ENCODE measurements around the gene HRC. TPM values are rescaled to one million over a fixed set of nuclear protein-coding genes. Genes with fewer than 3 reads are reported as not detected.
"Not testable (repeated sequence)": the region's sequence is repeated elsewhere in the genome, so short reads cannot be mapped to it uniquely, and the experiment has no call there.

The HRC gene
- total RNA-seq, 1 donor from 2014 or later = not detected

DNA sequence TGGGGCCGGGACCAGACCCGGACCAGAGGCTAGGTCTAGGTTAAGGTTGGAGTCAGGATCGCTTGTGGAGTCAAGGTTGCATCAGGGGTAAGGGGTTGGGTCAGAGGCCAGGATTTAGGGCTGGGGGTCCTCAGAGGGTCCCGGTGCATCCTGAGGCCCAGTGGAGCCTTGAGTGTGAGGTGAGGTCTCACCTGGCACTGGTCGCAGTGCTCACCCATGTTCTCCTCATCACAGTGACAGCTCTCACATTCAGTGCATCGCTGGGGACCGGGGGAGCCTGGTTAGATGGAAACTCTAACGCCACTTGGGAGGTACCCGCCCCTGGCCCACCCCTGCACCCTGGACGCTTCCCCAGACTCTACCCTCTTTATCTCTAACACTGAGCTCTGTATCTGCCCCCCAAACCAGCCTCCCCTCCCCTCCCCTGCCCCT is 3.1 kb downstream of the HRC start:
- peaks cover 65% of the 10 kb centered on the region for H3K27me3 Mint-ChIP-seq (ENCODE audit: insufficient read depth)
- intact Hi-C loops (cut with micrococcal nuclease) = no loop called here
- DNase-seq (ENCODE audit: low spot score) = no peak
- no peaks in the 10 kb centered on the region for H3K36me3 Mint-ChIP-seq (ENCODE audit: low read depth)
- no peak overlapping the region for H3K27ac Mint-ChIP-seq
- peaks cover 20% of the 10 kb centered on the region for H3K4me1 Mint-ChIP-seq (ENCODE audit: low read depth)
- H3K4me3 Mint-ChIP-seq = no peak overlapping the region
- H3K9me3 Mint-ChIP-seq = no peaks in the 10 kb centered on the region

DNA sequence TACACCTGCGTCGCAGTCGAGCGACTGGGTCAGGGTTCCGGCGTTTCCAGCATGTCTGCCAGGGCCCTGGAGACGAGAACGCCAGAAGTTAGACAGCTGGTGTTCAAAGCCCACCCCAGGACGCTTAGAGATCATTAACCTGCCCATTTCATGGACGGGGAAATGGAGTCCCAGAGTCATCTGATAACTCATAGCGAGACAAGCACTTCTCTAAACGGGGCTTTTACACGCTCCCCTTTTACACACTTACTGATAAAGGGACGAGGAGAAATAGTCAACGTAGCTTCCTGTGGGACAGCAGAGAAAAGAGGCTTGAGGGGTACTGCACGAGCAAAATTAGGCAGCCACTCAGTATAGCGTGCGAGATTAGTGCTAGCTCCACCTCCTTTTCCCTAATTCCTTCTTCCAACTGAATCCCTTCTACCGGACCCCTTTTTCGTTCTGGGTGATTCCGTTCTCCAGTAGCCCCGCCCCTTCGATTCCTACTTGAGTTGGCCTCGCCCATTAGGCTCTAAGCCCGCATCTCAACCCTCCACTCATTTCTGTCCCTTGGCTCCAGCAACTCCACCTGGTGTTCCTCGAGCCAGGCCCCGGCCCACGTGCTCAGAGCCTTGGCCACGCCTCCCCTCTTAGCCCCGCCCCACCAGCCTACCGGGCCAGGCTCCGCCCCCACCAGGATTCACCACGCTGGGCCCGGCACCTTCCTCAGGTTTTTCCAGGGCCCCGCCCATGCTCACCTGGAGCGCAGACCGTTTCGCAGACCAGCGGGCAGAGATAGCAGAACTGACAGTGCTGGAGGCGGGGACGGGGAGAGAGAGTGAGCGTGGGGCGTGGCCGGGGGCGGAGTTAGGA is 3.7 kb downstream of the HRC start:
- H3K4me3 Mint-ChIP-seq = peak overlapping the region; percentile 75

DNA sequence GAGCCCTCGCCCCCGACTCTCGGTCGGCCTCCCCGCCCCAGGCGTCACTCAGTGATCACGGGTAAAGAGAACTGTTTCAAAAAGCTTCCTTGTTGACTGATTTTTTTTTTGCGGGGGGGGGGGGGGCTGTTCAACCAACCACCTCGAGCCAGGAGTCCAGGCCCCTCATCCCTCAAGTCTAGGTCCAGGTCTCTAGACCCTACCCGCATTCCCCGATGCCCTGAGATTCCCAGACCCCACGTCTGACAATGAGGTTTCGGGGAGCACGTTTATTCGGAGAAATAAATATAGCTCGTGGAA is 4.3 kb downstream of the HRC start:
- DNase-seq (ENCODE audit: low spot score) = no peak
- intact Hi-C loops (cut with micrococcal nuclease) = loop anchor here (2.0 kb wide), 1 partner anchor 32 kb away; the partner anchor contains the start of genes C19orf73 and PPFIA3
- Mint-ChIP-seq H3K4me3 (peak overlapping the region; percentile 75), H3K36me3 (ENCODE audit: low read depth) (no peaks in the 10 kb centered on the region), H3K27ac (no peak overlapping the region), H3K4me1 (ENCODE audit: low read depth) (peaks cover 26% of the 10 kb centered on the region), H3K9me3 (no peaks in the 10 kb centered on the region), H3K27me3 (ENCODE audit: insufficient read depth) (peaks cover 68% of the 10 kb centered on the region)

More for the DNA sequence above, 3.7 kb downstream of the HRC start:
- no peaks in the 10 kb centered on the region for H3K9me3 Mint-ChIP-seq
- no peak for DNase-seq (ENCODE audit: low spot score)
- intact Hi-C loops (cut with micrococcal nuclease) = loop anchor here (2.0 kb wide), 1 partner anchor 33 kb away; the partner anchor contains the start of genes C19orf73 and PPFIA3
- H3K27me3 Mint-ChIP-seq (ENCODE audit: insufficient read depth) = peaks cover 69% of the 10 kb centered on the region
- peaks cover 20% of the 10 kb centered on the region for H3K4me1 Mint-ChIP-seq (ENCODE audit: low read depth)
- no peak overlapping the region for H3K27ac Mint-ChIP-seq
- H3K36me3 Mint-ChIP-seq (ENCODE audit: low read depth) = no peaks in the 10 kb centered on the region

DNA sequence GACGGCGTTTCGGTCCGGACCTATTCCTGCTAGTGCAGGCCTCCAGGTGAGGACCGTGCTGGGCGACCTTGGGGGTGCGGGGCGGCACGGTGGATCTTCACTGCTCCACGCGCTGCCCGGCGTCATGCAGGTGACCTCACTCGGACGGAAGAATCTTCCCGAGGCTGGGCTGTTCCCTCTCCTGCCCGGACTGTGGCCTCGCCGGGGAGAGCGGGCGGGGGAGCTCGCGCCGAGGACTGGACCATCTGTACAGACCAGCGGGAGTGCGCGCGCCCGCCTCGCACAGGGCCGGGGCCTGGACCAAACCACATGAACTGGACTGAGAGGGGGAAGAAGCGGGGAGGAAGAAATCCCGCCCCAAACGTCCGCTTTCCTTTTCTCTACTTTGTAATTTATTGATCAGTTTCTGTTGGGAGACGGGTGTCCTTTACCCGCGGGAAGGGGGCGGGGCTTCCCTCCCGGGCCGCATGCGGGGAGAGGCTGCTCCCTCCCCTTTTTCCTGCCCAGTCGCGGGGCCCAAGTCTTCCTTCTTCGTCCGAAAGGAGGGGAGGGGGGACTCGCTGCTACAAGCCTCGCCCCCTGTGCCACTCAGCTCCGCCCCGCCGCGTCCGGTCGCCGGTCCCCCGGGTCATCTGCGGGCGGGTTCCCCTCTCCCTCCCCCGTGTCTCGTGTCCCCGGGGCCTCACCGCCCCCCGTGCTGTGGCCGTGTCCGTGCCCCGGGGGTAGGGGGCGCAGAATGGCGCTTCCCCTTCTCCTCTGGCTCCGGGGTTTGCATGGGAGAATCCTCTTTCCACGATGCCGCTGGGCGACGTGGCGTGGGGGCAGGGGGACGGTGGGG is 4.9 kb downstream of the HRC start:
- no peaks in the 10 kb centered on the region for H3K36me3 Mint-ChIP-seq (ENCODE audit: low read depth)
- H3K9me3 Mint-ChIP-seq = no peaks in the 10 kb centered on the region
- intact Hi-C loops (cut with micrococcal nuclease) = loop anchor here (2.0 kb wide), 1 partner anchor 32 kb away; the partner anchor contains the start of genes C19orf73 and PPFIA3
- peak; percentile 47 for DNase-seq (ENCODE audit: low spot score)
- peak overlapping the region; percentile 85 for H3K4me3 Mint-ChIP-seq
- H3K27ac Mint-ChIP-seq = peak overlapping the region; percentile 23
- H3K4me1 Mint-ChIP-seq (ENCODE audit: low read depth) = peaks cover 32% of the 10 kb centered on the region
- H3K27me3 Mint-ChIP-seq (ENCODE audit: insufficient read depth) = peaks cover 66% of the 10 kb centered on the region

DNA sequence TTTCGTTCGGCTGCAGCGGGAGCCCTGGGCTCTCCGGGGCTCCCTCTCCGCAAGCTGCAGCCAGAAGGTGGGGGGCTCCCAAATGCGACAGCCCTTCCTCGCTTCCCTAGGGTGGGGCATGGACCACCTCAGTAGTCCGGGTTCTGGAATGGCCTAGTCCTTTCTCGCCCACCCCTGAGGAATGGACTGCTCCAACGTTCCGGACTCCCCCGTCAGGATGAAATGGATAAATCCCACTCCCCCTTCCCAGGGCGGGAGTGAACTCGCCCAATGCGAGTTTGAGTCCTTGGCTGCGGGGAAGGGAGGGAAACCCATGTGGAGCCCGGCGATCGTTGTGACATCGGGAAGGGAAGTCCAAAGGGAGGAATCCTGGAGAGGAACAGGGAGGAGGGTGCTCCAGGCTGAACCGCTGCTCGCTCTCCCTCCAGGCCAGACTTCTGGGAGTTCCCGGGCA is 5.5 kb downstream of the HRC start:
- Mint-ChIP-seq H3K4me1 (ENCODE audit: low read depth) (peaks cover 35% of the 10 kb centered on the region), H3K36me3 (ENCODE audit: low read depth) (no peaks in the 10 kb centered on the region), H3K9me3 (no peaks in the 10 kb centered on the region), H3K27ac (no peak overlapping the region), H3K27me3 (ENCODE audit: insufficient read depth) (peaks cover 62% of the 10 kb centered on the region), H3K4me3 (peak overlapping the region; percentile 85)
- no peak for DNase-seq (ENCODE audit: low spot score)
- intact Hi-C loops (cut with micrococcal nuclease) = loop anchor here (1.0 to 5.0 kb wide), 4 partner anchors 21 to 157 kb away; partner anchors contain the start of genes C19orf73, GYS1, PPFIA3 and RUVBL2

DNA sequence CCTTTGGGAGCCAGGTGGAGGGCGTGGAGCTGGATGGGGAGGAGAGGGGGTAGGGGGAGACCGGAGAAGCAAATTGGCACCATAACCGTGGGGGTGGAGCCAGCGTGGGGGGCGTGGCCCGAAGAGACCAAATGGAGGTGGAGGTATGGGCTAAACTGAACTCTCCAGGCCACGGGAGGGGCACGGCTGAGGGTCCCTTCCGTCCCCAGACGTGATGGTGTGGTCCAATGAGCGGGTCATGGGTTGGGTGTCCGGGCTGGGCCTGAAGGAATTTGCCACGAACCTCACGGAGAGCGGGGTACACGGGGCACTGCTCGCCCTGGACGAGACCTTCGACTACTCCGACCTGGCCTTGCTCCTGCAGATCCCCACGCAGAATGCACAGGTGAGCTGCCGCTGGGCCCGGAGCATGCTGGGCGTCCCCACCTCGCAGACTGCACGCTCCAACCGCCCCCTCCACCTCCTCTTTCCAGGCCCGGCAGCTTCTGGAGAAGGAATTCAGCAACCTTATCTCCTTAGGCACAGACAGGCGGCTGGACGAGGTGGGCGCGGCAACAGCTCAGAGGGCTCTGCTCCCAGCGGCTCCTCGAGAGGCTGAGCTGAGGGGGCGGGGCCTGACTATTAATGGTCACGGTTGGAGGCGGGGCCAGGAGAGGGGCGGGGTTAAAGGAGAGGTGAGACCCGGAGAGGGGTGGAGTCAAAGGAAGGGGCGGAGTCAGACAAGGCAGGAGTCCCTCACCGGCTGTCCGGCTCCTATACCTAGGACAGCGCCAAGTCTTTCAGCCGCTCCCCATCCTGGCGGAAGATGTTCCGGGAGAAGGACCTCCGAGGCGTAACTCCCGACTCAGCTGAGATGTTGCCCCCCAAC is 6.2 kb downstream of the HRC start:
- H3K9me3 Mint-ChIP-seq = no peaks in the 10 kb centered on the region
- intact Hi-C loops (cut with micrococcal nuclease) = loop anchor here (1.0 to 5.0 kb wide), 3 partner anchors 21 to 157 kb away; partner anchors contain the start of genes GYS1 and RUVBL2
- H3K36me3 Mint-ChIP-seq (ENCODE audit: low read depth) = no peaks in the 10 kb centered on the region
- H3K4me3 Mint-ChIP-seq = peak overlapping the region; percentile 78
- H3K4me1 Mint-ChIP-seq (ENCODE audit: low read depth) = peaks cover 35% of the 10 kb centered on the region
- DNase-seq (ENCODE audit: low spot score) = peak; percentile 70
- no peak overlapping the region for H3K27ac Mint-ChIP-seq
- peaks cover 59% of the 10 kb centered on the region for H3K27me3 Mint-ChIP-seq (ENCODE audit: insufficient read depth)

DNA sequence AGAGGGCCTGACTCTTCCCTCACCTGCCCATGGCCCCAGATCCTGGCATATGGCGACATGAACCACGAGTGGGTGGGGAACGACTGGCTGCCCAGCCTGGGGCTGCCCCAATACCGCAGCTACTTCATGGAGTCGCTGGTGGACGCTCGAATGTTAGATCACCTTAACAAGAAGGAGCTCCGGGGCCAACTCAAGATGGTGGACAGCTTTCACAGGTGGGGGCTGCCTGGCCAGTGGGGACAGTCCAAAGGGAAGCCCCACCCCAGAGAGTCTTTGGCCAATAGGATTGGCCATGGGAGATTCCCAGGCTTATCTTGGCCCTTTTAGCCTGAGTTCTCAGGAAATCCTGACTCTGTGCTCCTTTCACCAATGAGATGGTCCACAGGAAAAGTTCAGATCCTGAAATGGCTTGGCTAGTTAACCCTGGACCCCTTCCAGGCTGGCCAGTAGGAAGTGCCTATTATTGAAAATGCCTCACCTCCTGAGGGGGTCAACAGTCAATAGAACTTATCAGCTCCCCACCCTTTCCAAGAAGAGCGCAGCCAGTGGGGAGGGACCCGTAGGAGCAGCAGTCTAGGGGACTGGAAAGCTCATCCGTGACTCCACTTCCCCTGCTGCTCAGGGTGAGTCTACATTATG is 7.0 kb downstream of the HRC start:
- Mint-ChIP-seq H3K27ac (no peak overlapping the region), H3K36me3 (ENCODE audit: low read depth) (no peaks in the 10 kb centered on the region), H3K4me3 (peak overlapping the region; percentile 69), H3K9me3 (no peaks in the 10 kb centered on the region), H3K27me3 (ENCODE audit: insufficient read depth) (peaks cover 51% of the 10 kb centered on the region), H3K4me1 (ENCODE audit: low read depth) (peaks cover 37% of the 10 kb centered on the region)
- intact Hi-C loops (cut with micrococcal nuclease) = loop anchor here (5.0 kb wide), 2 partner anchors 49 to 156 kb away; partner anchors contain the start of genes GYS1 and RUVBL2
- DNase-seq (ENCODE audit: low spot score) = no peak

DNA sequence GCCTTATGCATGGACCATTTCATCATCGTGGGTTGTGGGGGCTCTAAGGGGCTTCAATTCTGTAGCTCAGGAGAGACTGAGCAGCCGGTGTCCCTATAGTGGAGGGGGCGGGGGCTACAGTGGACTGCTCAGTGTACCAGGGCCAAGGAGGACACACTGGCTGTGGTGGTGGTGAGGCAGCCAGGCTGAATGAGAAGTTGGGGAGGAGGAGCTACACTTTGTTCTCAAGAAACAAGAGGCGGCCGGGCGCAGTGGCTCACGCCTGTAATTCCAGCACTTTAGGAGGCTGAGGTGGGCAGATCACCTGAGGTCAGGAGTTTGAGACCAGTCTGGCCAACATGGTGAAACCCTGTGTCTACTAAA is 8.8 kb downstream of the HRC start:
- not testable (repeated sequence) for H3K27ac Mint-ChIP-seq; DNase-seq (ENCODE audit: low spot score); H3K9me3 Mint-ChIP-seq; H3K36me3 Mint-ChIP-seq (ENCODE audit: low read depth)
- intact Hi-C loops (cut with micrococcal nuclease) = loop anchor here (1.0 to 5.0 kb wide), 4 partner anchors 13 to 154 kb away; partner anchors contain the start of genes GYS1 and RUVBL2
- peaks cover 44% of the 10 kb centered on the region for H3K27me3 Mint-ChIP-seq (ENCODE audit: insufficient read depth)
- peak overlapping the region; percentile 71 for H3K4me3 Mint-ChIP-seq
- peaks cover 49% of the 10 kb centered on the region for H3K4me1 Mint-ChIP-seq (ENCODE audit: low read depth)

DNA sequence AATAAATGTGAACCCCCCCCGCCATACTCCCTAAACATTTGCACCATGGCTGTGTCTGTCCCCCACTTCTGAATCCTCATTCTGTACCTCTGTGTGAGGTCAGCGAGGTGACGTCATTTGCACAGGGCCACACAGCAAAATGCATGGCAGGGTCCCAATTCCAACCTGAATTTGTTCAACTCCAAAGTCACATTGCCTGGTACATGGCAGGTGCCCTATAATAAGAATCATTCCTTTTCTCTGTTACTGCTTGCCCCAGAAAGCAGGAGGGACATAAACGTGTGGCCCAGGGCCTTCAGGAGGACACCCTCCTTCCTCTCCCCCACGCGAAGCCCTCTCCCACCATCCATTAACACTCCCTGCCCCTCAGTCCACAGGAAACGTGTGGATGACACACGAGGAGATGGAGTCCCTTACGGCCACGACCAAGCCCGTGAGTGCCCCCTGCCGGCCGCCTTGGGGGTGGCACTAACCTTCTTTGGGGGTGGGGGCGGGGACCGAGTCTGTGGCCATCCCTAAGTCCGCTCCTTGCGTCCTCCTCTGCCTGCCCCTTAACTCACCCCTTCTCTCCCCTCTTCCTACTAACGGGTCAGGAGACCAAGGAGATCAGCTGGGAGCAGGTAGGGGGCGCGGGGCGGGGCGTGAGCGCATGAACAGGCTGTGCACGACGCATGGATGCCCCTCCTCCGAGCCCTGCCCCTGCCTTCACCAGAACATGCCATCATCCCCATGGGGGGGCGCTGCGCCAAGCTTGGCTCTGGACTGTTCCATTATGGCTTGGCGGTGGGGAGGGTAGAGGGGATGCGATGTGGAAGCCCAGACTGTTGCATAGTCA is 9.4 kb downstream of the HRC start:
- peaks cover 3% of the 10 kb centered on the region for H3K36me3 Mint-ChIP-seq (ENCODE audit: low read depth)
- H3K9me3 Mint-ChIP-seq = no peaks in the 10 kb centered on the region
- peak overlapping the region; percentile 74 for H3K27ac Mint-ChIP-seq
- H3K4me3 Mint-ChIP-seq = peak overlapping the region; percentile 71
- peaks cover 49% of the 10 kb centered on the region for H3K4me1 Mint-ChIP-seq (ENCODE audit: low read depth)
- DNase-seq (ENCODE audit: low spot score) = peak; percentile 64
- H3K27me3 Mint-ChIP-seq (ENCODE audit: insufficient read depth) = peaks cover 42% of the 10 kb centered on the region
- intact Hi-C loops (cut with micrococcal nuclease) = loop anchor here (1.0 to 5.0 kb wide), 5 partner anchors 12 to 153 kb away; partner anchors contain the start of genes GYS1 and RUVBL2

DNA sequence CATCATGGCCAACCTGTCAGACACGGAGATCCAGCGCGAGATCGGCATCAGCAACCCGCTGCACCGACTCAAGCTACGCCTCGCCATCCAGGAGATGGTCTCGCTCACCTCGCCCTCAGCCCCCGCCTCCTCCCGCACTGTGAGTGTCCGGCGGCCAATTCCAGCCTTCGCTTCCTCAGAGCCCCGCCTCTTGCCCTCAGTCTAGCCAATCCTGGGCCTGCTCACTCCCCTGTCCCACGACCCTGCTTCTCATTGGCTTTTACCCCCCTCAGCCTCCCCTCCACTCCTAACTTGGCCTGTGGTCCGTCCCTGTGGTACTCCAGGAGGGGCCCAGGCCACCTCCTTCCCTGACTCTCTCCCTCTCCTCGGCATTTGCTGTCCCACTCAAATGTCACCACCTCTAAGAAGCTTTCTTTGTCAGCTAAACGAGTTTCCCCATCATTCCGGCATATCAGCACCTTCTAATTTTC is 12.3 kb downstream of the HRC start:
- peaks cover 23% of the 10 kb centered on the region for H3K27me3 Mint-ChIP-seq (ENCODE audit: insufficient read depth)
- peaks cover 29% of the 10 kb centered on the region for H3K4me1 Mint-ChIP-seq (ENCODE audit: low read depth)
- H3K36me3 Mint-ChIP-seq (ENCODE audit: low read depth) = peaks cover 3% of the 10 kb centered on the region
- peak overlapping the region; percentile 86 for H3K4me3 Mint-ChIP-seq
- peak overlapping the region; percentile 46 for H3K27ac Mint-ChIP-seq
- peak; percentile 73 for DNase-seq (ENCODE audit: low spot score)
- intact Hi-C loops (cut with micrococcal nuclease) = no loop called here
- H3K9me3 Mint-ChIP-seq = no peaks in the 10 kb centered on the region

DNA sequence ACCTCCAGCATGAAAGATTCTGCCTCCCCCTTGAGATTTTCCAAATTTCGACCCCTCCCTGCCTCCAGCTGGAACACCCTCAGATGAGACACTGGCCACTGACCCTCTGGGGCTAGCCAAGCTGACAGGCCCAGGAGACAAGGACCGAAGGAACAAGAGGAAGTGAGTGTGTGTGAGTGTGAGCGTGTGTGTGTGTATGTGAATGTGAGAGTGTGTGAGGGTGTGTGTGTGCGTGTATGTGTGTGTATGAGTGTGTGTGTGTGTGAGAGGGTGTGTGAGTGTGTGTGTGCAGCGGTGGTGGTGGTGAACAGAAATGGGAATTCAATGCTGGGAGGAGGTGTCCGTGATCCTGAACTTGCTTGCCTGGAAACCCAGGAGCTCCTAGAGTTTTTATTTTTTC is 13.8 kb downstream of the HRC start:
- intact Hi-C loops (cut with micrococcal nuclease) = no loop called here
- H3K9me3 Mint-ChIP-seq = no peaks in the 10 kb centered on the region
- peaks cover 27% of the 10 kb centered on the region for H3K4me1 Mint-ChIP-seq (ENCODE audit: low read depth)
- H3K4me3 Mint-ChIP-seq = peak overlapping the region; percentile 1
- DNase-seq (ENCODE audit: low spot score) = no peak
- peaks cover 11% of the 10 kb centered on the region for H3K27me3 Mint-ChIP-seq (ENCODE audit: insufficient read depth)
- peak overlapping the region; percentile 9 for H3K27ac Mint-ChIP-seq
- peaks cover 3% of the 10 kb centered on the region for H3K36me3 Mint-ChIP-seq (ENCODE audit: low read depth)

All from activated T-helper 1 cell treated with anti-CD3 and anti-CD28 coated beads, Interleukin-12 subunit alpha, Interleukin-12 subunit beta, Interleukin-2, Interleukin-4 antibody, amounts not matched to agents 30 ng/mL and 10 ng/mL and 1 ng/mL, durations not matched to agents 14 hours and 24 hours and 36 hours (primary cell).